22Rv1 (cell line): Measurements from ENCODE around the gene TACR2.

Experiments used
- ZFX ChIP-seq: fragments of 450-650 bp; IDR thresholded peaks from 2 replicates; pipeline ENCODE4 v1.6.1; 2017; ENCODE audit warnings: antibody characterized with exemption, borderline replicate concordance
- TF ChIP-seq, protein P1 (sequence below): fragments of 450-650 bp; IDR thresholded peaks from 2 replicates; pipeline ENCODE4 v1.5.1; 2017; ENCODE audit warnings: mild to moderate bottlenecking

DNA sequence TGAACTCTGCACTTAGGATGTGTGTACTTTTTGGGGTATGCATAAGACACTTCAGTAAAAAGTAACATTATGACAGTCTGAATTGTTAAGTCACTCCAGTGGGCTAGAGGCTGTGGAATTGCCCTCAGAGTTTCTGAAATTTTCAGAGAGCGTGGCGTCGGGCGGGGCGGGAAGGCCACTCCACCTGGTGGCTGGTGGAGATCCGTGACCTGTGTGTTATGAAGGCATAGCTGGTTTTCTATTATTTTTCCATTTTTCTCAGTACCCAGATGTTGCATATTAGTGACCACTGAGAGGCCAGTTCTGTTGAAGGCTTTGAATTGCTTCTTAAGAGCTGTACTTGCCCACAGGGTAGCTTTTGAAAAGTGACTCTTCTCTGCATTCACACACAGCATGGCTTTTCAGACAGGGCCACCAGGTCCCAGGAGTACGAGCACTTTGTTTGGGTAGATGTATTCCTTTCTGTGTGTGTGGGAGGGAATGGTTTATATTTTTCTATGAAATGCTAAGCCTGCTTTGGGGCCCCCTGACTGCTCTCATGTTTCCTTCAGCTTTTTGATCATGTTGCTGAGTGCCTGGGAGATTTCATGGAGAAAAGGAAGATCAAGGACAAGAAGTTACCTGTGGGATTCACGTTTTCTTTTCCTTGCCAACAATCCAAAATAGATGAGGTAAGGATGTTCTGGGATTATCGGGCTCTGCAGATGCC, 52.3 kb downstream of the TACR2 start:
- TF ChIP-seq, protein P1, sequence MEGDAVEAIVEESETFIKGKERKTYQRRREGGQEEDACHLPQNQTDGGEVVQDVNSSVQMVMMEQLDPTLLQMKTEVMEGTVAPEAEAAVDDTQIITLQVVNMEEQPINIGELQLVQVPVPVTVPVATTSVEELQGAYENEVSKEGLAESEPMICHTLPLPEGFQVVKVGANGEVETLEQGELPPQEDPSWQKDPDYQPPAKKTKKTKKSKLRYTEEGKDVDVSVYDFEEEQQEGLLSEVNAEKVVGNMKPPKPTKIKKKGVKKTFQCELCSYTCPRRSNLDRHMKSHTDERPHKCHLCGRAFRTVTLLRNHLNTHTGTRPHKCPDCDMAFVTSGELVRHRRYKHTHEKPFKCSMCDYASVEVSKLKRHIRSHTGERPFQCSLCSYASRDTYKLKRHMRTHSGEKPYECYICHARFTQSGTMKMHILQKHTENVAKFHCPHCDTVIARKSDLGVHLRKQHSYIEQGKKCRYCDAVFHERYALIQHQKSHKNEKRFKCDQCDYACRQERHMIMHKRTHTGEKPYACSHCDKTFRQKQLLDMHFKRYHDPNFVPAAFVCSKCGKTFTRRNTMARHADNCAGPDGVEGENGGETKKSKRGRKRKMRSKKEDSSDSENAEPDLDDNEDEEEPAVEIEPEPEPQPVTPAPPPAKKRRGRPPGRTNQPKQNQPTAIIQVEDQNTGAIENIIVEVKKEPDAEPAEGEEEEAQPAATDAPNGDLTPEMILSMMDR = peak; percentile 13; the same call in 1 of the 2 replicates
- TF ChIP-seq ZFX = no peak
